Lung microvascular endothelial cell (primary cell): ENCODE data around the gene ARHGAP6. TPM values are rescaled to one million over a fixed set of nuclear protein-coding genes. Genes with fewer than 3 reads are reported as not detected.
A peak's percentile ranks its signal among the peaks of the same experiment; 100 is the strongest.
"Not testable (repeated sequence)": the region's sequence is repeated elsewhere in the genome, so short reads cannot be mapped to it uniquely, and the experiment has no call there.

Source experiments
- DNase-seq, 2 donors: peaks; one replicate each; pipeline versions ENCODE4 v3.0.0 to v3.0.0-alpha.2; 2010; ENCODE audit warnings: low read depth in 2 of 2
- total RNA-seq: library from RNA; depleted of rRNA; stranded (reverse); fragments of >200 nt; gene quantifications from 2 replicates; pipeline ENCODE4 v1.2.1, GENCODE V29; 2014

Gene ARHGAP6
- total RNA-seq, 1 donor from 2014 or later: under 0.01 TPM

DNA sequence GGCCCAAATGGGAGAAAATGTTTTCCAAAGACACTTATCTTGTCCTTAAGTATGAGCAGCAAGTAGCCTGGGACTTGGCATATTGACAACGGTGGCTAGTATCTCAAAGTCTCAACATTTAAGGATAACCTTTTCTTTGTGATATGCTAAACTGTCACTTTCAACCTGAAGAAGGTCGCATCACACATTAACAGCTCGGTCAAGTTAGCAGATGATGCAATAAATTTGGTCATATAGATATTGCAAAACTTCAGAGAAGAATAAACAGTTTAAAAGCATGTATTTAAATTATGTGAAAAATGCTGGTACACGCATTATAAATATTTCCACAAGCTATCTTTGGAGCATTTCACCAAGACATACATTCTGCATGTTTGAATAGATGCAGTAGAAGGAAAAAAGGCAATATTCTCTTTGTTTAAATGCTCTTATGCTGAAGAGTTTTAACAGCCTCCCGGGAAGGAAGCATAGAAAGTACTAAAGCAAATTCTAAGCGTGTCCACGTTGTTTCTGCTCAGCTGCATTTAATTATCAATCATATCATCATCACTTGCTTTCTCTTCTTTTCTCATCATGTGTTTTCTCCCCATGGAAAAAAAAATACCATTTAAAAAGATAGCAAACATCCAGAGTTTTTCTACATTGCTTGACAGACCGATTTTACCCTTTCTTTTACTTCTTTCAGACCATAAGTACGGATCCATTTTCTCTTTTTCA, 24.2 kb downstream of the ARHGAP6 start:
- DNase-seq: no peak

DNA sequence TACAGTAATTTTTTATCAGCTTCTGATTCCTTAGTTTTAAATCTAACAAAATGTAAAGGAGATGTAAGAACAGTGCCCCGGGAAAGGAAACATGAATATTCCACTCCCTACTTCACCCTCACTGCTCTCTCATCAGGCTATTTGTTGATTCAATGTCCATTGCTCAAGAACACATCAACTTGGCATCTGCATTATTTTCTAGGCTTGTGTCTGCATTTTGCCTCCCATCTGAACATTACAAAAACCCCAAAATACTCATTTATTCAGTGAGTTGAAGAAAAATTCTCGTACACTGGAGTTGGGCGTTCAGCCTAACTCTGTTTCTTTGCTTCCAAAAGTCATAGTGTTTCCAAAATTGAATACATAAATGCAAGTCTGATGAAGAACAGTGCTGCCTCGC, 25.6 kb downstream of the ARHGAP6 start:
- DNase-seq: no peak

DNA sequence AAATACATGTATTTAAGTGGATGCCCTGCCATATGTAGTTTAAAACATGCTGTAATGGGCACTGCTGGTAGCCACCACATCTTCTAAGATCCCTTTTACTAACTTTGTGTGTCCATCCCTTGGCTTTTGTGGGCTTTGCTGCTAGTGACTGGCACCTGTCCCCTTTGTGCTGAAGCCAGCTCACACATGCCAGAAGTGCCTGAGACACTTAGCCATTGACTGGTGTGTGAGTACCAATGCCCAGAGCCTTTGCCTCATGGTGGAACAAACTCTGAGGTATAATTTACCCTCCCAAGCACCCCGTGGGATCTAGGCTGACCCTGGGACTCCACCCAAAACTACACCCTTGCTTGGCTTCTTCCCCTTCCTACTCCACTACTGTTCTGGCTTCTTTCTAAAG, 33.0 kb downstream of the ARHGAP6 start:
- no peak for DNase-seq

DNA sequence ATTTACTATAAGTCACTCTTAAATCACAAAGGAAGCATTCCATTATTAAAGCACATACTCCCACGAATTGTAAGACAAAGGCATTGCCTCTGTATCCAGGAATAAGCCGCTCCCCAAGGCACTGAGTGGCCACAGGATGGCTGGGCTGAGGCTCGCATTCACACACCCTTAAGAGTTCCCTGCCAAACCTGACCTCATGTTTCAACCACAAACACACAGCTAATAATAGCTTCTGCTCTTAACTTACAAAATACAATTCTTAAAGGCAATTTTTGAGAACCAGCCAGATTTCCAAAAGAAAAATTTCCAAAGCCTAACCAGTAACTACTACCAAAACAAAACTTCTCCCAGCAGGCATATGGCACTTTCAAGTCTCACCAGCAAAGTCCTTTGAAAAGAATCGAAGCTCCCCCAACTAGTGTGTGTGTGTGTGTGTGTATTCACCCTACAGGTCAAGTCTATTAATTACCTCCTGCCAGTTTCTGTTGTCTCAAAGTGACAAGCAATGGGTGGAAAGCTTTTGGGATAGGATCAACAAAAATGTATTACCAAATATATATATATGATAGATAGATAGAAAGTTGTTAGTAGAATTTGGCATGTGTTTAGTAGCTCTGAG, 36.0 kb downstream of the ARHGAP6 start:
- DNase-seq: no peak

DNA sequence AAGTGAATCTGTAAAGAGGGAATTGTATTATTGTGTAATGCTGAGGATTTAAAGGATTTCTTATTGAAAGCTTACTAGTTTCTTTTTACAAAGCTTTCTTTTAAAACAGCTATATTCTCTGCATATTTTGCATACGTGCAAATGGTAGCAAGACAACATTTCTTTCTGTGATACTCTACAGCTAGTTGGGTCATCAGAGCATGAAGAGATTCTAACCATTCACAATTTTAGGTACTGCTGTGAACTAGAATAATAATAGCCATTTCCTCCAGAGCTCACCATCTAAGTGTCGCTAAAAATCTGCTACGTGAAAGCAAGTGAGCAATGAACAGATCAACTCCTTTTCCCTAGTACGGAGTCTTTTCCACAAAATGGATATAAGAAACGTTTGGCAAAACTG, 37.3 kb downstream of the ARHGAP6 start:
- DNase-seq: no peak

DNA sequence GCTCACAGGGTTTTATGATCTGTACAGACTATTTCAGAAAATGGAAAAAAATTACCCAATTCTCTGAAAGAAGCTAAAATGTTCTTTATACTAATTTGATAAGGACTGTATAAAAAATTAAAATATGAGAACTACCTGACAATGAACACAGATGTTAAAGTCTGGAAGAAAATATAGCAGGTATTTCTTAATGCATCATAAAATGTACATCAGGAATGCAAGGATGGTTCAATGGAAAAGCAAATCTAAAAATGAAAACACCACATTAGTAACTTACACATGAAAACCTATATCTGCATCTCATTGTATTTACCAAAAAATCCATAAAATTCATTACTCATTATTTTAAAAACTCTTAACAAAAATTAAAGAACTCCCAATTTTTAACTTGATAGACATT, 39.4 kb downstream of the ARHGAP6 start:
- no peak for DNase-seq

DNA sequence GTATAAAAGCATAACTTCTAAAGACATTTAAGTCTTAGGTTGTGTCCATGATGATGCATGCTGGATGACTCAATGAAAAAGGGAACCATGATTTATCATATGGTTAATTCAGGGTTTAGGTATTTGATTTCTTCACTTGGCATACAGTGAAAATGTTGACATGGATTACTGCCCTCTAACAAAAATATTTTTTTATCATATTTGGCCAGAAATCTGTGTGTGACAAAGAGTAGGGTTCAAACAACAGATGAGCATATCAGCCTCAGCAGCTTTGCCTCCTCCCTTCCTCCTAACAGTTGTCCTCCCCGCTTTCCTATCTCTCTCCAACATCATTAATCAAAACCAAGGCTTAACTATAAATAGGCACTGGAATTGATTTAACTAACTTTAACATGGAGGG, 46.3 kb downstream of the ARHGAP6 start:
- DNase-seq: no peak

DNA sequence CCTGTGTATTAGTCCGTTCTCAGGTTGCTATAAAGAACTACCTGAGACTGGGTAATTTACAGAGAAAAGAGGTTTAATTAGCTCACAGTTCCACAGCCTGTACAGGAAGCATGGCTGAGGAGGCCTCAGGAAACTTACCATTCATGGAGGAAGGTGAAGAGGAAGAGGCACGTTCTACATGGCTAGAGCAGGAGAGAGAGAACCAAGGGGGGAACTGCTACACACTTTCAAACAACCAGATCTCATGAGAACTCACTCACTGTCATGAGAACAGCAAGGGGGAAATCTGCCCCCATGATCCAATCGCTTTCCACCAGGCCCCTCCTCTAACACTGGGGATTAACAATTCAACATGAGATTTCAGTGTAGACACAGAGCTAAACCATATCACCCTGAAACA, 51.5 kb downstream of the ARHGAP6 start:
- DNase-seq: not testable (repeated sequence)

DNA sequence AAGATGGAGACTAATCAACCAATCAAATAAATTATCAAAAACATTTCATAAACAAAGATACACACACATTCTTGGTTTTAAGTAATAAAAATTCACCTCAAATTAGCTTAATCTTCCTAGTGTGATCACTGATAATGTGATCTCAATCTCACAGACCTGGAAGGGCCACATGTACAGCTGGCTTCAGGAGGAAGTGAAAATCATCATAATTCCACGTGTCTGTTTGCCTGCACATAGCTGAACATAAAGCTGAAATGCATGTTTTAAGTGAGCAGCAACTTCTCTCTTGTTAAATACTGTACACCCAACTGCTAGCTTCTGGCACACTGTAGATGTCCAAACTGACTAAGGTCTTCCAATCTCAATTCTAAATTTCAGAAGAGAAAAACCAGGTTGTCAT, 53.8 kb downstream of the ARHGAP6 start:
- DNase-seq: no peak

DNA sequence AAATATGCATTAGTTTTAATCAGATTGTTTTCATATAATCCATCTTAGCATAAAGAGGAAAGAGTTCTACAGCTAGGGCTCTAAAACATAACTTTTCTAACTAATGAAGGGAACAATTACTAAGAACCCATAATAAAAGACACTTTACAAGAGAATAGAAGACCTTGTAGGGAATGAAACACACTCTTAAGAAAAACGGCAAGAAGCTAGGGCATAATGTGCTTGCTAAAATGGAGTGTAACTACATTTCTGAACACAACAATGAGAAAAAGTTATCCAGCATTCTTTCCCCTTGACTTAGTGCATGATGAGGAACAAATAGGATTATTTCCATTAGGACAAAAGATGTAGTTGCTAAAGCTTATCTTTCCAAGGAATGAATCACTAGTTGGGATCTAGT, 54.6 kb downstream of the ARHGAP6 start:
- DNase-seq: no peak

DNA sequence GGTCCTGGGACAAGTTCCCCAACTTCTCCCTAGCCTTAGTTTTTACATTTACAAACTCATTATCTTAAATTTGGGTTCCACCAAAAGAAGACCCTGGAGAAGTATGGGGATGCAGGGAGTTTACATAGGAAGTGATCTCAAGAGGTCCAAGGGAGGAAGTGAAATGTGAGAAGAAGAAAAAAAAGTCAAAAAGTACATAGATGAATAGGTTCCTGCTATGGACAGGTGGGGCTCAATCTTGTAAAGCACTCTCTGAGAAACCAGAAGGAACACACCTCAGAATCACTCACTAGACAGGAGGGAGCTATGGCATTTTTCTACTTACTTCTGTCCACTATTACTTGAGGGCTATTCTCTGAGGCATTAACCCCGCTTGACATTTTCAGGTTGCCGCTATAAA, 56.6 kb downstream of the ARHGAP6 start:
- no peak for DNase-seq

DNA sequence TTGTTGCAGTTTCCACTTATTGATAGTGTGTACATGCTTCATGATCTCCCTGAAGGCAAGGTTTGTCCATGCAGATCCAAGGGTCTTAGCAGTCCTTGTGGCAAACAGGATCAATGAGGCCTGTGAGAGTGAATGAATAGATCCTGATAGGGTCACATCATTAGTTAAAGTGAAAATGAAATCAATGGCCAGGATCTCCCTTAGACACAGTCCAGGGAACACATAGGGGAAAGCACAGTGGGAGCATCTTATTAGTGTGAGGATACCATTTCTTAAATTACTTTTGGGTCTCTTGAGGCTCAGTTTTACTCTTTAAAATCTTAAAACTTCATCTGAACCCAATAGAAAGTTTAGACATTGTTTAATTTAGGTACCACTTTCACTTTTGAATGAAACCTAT, 59.3 kb downstream of the ARHGAP6 start:
- no peak for DNase-seq

DNA sequence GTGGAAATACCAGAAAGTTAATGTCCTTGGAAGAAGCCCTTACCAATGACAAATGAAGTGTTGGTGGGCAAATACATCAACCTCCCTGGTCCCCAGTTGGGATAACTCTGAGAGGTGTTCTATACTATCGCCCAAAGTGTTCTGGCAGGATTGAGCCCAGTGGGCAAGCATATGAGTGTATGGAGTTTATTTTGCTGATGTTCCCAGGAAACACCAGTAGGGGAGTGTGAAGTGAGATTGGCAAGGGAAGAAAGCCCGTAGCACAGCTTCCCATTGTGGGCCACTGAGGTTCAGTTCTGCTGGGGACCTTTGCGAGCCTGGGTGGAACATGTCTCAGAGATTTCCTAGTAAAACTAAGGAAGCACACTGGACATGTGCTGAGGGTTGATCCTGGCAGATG, 65.1 kb downstream of the ARHGAP6 start:
- DNase-seq: no peak

DNA sequence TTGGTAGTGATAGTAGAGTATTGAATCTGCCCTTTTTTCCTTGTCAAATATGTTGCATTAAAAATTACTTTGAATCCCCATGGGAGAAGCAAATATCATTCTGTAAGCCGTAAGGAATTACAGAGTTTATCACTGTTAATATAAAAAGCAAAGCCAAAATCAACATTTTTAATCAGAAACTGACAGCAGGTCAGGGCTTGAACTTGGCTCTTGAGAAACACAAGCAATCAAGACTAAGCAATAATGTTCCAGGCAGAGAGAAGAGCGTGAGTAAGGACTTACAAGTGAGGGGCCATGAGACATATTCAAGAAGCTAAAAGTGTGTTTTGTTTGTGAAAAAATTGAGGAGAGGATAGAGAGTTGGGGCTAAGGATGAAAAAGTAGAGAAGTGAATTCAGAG, 68.2 kb downstream of the ARHGAP6 start:
- DNase-seq: no peak

DNA sequence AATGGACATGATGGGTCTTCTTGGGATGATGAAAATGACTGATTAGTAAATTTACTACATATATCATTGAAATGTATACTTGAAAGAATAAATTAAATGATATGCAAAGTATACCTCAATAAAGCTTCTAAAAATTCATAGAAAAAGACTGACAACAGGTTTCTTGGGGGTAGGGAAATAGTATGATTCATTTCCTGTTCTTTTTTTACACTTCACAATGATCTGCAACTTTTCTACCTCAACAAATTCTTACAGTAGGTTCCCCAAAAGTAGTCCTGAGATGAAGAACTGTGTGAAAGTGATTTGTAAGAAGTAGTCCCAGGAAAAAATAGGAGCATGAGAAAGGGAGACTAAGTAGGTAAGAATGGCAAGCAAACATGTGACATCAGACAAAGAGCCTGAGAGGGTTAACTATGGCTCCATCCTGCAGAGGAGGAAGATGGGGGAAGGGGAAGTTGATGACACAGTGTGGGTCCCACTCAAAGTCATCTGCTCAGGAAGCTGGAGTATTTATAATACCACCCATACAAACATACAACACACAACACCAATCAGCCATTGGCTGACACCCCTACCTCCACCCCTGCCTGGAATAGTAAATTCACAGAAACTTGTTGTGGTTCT, 73.9 kb downstream of the ARHGAP6 start:
- DNase-seq: peak in 1 of 2 donors; percentile 4

DNA sequence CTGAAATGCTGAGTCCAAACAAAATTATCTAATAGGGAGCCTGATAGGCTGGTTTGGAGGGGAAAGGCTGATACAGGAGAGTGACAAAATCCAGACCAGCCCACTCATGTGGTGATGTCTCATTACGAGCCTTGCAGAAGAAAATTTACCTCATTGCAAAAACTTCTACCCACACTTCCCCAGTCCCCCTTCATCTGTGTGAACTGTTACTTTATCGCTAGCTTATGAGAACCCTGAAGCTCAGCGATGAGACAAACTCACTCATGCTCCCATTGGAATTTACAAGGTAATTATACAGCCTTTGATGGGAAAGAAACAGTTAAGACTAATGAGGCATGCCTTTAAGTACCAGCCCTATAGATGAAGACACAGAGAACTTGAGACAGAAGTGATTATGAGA, 76.1 kb downstream of the ARHGAP6 start:
- DNase-seq: no peak

DNA sequence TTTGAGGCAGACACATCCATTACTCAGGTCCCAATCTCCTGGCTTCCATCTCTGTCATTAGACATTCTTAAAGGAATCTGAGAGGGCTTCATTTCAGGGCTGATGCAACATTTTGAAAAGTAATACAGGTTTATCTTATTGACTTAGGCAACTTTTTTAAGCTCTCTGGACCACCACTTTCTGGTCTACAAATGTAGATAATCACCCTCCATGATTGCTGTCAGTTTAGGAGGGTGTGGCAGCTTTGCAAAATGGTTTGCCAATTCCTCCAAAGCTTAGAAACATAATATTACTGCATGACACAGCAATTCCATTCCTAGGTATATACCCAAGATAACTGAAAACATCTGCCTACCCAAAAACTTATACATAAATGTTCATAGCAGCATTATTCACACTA, 77.6 kb downstream of the ARHGAP6 start:
- DNase-seq: no peak

DNA sequence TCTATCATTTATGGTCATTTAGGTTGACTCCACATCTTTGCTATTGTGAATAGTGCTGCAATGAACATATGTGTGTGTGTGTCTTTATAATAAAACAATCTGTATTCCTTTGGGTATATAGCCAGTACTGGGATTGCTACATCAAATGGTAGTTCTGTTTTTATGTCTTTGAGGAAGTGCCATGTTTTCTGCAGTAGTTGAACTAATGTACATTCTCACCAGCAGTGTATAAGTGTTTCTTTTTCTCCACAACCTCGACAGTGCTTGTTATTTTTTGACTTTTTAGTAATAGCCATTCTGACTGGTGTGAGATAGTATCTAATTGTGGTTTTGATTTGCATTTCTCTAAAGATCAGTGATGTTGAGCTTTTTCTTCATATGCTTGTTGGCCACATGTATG, 80.5 kb downstream of the ARHGAP6 start:
- DNase-seq: no peak

DNA sequence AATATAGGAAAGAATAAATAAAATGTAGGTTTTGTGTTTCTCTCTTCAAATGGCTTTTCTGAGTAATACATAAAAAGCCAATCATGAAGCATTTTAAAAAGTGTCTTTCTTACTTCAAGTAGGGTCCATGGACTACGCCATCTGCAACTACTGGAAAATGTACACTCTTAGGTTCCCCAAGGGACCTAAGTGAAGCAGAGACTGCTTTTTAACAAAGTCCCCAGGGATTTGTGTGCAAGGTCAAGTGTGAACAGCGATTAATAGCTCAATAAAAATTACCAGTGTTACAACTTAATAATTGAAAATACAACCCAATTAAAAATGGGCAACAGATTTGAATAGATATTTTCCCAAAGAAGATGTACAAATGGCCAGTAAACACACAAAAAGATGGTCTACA, 84.9 kb downstream of the ARHGAP6 start:
- DNase-seq: no peak

DNA sequence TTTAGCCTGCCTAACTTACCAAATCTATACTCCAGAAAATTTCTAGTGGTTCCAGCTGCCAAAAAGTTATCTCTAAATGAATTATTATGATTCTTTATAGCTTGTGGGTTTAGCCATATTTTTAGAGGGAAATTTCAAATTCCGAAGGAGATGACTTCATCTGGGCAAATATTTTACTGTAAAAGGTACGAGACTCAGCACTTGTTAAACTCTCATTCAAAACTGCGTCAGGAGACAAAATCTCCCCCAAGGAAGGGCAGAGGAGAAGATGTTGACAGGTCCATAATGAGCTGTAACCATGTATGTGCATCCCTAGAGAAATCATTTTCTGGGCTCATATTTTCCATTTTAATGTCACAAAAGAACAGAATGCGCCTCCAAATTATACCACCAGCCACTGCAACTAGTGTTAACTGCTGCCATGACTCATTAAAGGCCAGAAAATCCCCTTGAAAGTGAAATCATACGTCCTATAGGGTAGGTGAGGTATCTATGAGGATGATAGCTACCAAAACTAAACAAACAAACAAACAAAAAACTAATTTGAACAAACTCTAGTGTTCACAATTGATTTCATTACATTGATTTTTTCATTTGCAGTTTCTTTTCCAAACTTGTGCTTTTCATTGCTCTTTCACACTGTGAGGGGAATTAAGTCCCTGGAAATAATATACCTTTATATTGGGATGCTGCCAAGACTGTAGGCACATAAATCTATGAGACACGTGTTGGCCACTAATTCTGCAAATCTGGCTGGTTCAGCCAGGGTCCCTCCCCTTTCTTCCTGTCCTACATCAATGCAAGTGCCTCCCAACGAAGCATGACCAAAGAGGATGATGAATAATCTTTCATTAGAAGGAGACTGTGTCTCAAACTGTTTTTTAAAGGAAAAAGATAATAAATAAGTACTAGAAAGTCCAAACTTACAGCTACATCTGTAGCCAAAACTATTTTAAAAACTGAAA, 85.8 kb downstream of the ARHGAP6 start:
- DNase-seq: no peak

DNA sequence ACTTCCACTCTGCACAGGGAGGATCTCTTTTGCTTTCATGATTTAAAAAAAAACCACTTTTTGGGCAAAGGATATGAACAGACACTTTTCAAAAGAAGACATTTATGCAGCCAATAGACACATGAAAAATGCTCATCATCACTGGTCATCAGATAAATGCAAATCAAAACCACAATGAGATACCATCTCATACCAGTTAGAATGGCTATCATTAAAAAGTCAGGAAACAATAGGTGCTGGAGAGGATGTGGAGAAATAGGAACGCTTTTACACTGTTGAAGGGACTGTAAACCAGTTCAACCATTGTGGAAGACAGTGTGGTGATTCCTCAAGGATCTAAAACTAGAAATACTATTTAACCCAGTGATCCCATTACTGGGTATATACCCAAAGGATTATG, 87.4 kb downstream of the ARHGAP6 start:
- DNase-seq: not testable (repeated sequence)

DNA sequence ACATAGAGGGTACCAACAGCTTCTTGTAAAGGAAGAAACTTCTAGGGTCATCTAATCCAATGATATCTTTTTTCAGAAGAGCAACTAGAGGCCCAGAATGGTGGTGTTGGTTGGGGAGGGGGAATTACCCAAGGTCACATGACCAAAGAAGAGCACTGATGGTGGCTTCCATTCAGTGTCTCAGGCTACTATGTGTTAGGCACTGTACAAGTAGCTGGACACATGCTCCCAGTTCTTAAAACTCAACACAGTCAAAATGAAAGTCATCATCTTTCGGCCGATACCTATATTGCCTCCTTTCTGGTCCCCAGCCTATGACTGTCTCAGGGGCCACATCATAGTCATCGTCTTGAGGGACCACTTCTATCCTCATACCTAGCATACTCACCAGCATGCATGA, 88.1 kb downstream of the ARHGAP6 start:
- no peak for DNase-seq
